Psoas muscle (tissue), 8 donors: ENCODE results near the gene GORASP1. TPM values are rescaled to one million over a fixed set of nuclear protein-coding genes. Genes with fewer than 3 reads are reported as not detected.

Source experiments
- ATAC-seq, 4 donors: fragments of 200-7000 bp; cut with Tn5 transposase; one replicate each; pipeline ENCODE4 v1.9.1; 2020; ENCODE audit warnings: moderate library complexity in 3 of 4, mild to moderate bottlenecking in 2 of 4
- DNase-seq, 2 donors: peaks; one replicate each; pipeline ENCODE4 v3.0.0-alpha.2; 2020
- H3K27ac ChIP-seq: fragments of 200-600 bp; one replicate; pipeline ENCODE4 v1.8.0; 2022
- H3K27me3 ChIP-seq, 3 donors: fragments of 200-600 bp in 1 of 3; one replicate each; pipeline versions ENCODE4 v1.6.1 to v1.8.0; 2013 to 2022; ENCODE audit warnings: low read length in 2 of 3, mild to moderate bottlenecking in 2 of 3, moderate library complexity in 1 of 3; ENCODE audit not compliant: insufficient read depth in 3 of 3
- H3K36me3 ChIP-seq, 2 donors: fragments of 200-600 bp in 1 of 2; one replicate each; pipeline versions ENCODE4 v1.6.1 to v1.8.0; 2013 to 2022; ENCODE audit warnings: low read depth in 1 of 2, mild to moderate bottlenecking in 1 of 2, moderate library complexity in 1 of 2; ENCODE audit not compliant: insufficient read depth in 1 of 2
- H3K4me1 ChIP-seq: fragments of 200-600 bp; one replicate; pipeline ENCODE4 v1.8.0; 2022
- H3K4me3 ChIP-seq: fragments of 200-600 bp; one replicate; pipeline ENCODE4 v1.8.0; 2022; ENCODE audit warnings: mild to moderate bottlenecking
- H3K9me3 ChIP-seq: fragments of 200-600 bp; one replicate; pipeline ENCODE4 v1.8.0; 2022
- intact Hi-C, 2 donors: fragments of 100-400 bp; cut with DNase I; formaldehyde crosslinking; loops; one replicate each; pipeline versions ENCODE4 v1.11.0 to v1.14.2; 2022
- polyA plus RNA-seq, 3 donors: library from polyadenylated mRNA; stranded (reverse); fragments of 200-250 nt; gene quantifications; one replicate each; pipeline ENCODE4 v1.2.3, GENCODE V29; 2013
- total RNA-seq, 4 donors: library from RNA; stranded (reverse); fragmentation: NEBNext Ultra II Directional in 2 of 4; extraction: Animal tissue kit (Norgen Biotek cat#: 25700) in 2 of 4; gene quantifications; one replicate each; pipeline versions ENCODE4 v1.2.1 to v1.2.4, GENCODE V29; 2021 to 2023
- TF ChIP-seq, protein P1 (sequence below): fragments of 200-600 bp; IDR thresholded peaks from one replicate; pipeline ENCODE4 v1.8.0; 2022; ENCODE audit warnings: antibody characterized with exemption
- donor health status: healthy with polysubstance abuse.
- donor health status: DM: no; HTN: no; CAD: no; lungs with moderate emphysema.
- donor health status: Bipolar disorder and iron deficiency.
- donor health status: healthy.
- donor health status: DM: yes; HTN: yes; CAD: no.
- donor health status: DM: no; HTN: no; CAD: no.
- donor health status: DM: no; HTN: no; CAD: no.
- donor health status: DM: yes; HTN: yes; CAD: no.

Gene GORASP1
- total and polyA plus RNA-seq, 7 donors: 27.3 to 46.7 (median 37.3) TPM

DNA sequence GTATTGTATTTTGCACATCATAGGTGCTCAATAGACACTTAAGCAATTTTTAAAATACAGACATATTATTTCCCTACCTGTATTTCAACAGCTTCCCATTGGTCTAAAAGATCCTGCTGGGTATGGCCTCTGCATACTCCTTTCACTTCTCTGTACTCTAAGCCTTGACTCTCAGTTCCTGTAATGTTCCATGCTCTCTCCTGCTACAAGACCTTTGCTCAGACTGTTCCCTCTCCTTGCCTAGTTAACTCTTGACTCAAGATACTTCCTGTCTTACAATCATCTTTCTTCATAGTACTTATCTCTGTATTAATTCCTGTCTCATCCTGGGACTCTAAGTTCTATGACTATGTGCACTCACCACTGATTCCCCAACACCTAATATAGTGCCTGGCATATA, 57.4 kb downstream of the GORASP1 start:
- TF ChIP-seq, protein P1, sequence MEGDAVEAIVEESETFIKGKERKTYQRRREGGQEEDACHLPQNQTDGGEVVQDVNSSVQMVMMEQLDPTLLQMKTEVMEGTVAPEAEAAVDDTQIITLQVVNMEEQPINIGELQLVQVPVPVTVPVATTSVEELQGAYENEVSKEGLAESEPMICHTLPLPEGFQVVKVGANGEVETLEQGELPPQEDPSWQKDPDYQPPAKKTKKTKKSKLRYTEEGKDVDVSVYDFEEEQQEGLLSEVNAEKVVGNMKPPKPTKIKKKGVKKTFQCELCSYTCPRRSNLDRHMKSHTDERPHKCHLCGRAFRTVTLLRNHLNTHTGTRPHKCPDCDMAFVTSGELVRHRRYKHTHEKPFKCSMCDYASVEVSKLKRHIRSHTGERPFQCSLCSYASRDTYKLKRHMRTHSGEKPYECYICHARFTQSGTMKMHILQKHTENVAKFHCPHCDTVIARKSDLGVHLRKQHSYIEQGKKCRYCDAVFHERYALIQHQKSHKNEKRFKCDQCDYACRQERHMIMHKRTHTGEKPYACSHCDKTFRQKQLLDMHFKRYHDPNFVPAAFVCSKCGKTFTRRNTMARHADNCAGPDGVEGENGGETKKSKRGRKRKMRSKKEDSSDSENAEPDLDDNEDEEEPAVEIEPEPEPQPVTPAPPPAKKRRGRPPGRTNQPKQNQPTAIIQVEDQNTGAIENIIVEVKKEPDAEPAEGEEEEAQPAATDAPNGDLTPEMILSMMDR: no peak
- Histone ChIP-seq H3K27ac (no peak overlapping the region), H3K36me3 (no peaks in the 10 kb centered on the region), H3K4me1 (peaks cover 19% of the 10 kb centered on the region), H3K27me3 (no peaks in the 10 kb centered on the region), H3K9me3 (no peaks in the 10 kb centered on the region), H3K4me3 (no peak overlapping the region)
- no peak for DNase-seq
- ATAC-seq: no peak
- intact Hi-C loops: no loop called here

Other genes starting within 250 kb of the GORASP1 start
- gene SCN11A, start 55.7 kb downstream of the GORASP1 start, total RNA-seq: under 1 TPM in 1 of 4 donors, not detected in 3; 0.05 TPM
- gene SCN11A, start 55.7 kb downstream of the GORASP1 start, polyA plus RNA-seq: under 1 TPM in 2 of 3 donors, not detected in 1; 0.03 to 0.04 TPM
- 10 to 100 TPM; 16.0 to 27.6 (median 21.6) TPM for gene WDR48, start 55.6 kb downstream of the GORASP1 start, total RNA-seq
- gene WDR48, start 55.6 kb downstream of the GORASP1 start, polyA plus RNA-seq: 10 to 100 TPM in 2 of 3 donors, 1 to 10 TPM in 1; 8.7 to 14.8 (median 10.8) TPM
- 1 to 10 TPM in 1 of 4 donors, under 1 TPM in 3; 0.52 to 1.2 (median 0.78) TPM for gene TTC21A, start 53 bp upstream of the GORASP1 start, total RNA-seq
- under 1 TPM; 0.62 to 1.00 (median 0.98) TPM for gene TTC21A, start 53 bp upstream of the GORASP1 start, polyA plus RNA-seq
- gene CSRNP1, start 46.0 kb upstream of the GORASP1 start, total RNA-seq: 10 to 100 TPM in 3 of 4 donors, 1 to 10 TPM in 1; 8.5 to 41.8 (median 30.0) TPM
- 10 to 100 TPM; 10.1 to 66.4 (median 14.0) TPM for gene CSRNP1, start 46.0 kb upstream of the GORASP1 start, polyA plus RNA-seq
- 1,000 to 10,000 TPM in 1 of 4 donors, 100 to 1,000 TPM in 3; 601 to 2,126 (median 834) TPM for gene XIRP1, start 85.0 kb upstream of the GORASP1 start, total RNA-seq
- gene XIRP1, start 85.0 kb upstream of the GORASP1 start, polyA plus RNA-seq: 100 to 1,000 TPM; 111 to 561 (median 523) TPM
- gene CX3CR1, start 172.4 kb upstream of the GORASP1 start, total RNA-seq: 1 to 10 TPM in 2 of 4 donors, under 1 TPM in 2; 0.55 to 1.9 (median 1.3) TPM
- under 1 TPM; 0.03 to 0.26 (median 0.12) TPM for gene CX3CR1, start 172.4 kb upstream of the GORASP1 start, polyA plus RNA-seq
- not detected for gene CCR8, start 222.1 kb upstream of the GORASP1 start, total RNA-seq
- not detected for gene CCR8, start 222.1 kb upstream of the GORASP1 start, polyA plus RNA-seq